GM12874 (cell line): ENCODE measurements around the gene FTSJ1.

Source experiments
- TF ChIP-seq, protein P1 (sequence below): IDR thresholded peaks from 2 replicates; pipeline ENCODE4 v1.5.1; 2011; ENCODE audit warnings: low read depth, mild to moderate bottlenecking, control low read depth, low read length, moderate library complexity; ENCODE audit not compliant: insufficient read depth

FTSJ1 gene

DNA sequence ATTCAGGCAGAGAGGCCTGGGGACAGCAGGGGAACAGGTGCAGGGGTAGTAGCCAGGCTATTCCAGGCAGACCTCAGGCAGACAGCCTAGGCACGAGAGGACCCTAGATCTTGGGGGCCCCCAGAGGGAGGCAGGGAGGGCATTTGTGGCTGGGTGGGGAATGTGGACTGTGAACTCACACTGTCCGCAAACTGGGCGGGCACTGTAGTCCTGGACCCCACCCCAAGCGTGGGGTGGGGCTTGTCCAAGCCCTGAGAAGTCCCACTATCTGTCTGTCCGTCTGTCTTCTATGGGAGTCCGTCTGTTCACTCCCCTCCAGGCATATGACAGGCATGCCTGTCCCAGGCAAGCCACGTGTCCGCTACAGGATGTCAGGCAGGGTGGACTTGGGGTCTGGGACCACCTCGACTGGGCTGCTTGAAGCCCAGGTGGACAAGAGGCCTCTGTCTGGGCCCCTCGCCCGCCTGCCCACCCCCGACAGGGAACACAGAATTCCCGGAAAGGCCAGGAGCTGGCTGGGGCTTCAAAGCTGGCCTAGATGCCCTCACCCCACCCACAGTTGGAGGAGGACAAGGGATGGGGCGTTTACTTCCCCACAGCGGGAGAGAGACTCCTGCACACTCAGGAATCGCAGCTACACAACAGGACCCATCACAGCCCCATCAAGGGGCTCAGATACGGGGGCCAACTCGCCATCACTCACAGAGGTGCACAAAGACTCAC is 5.7 kb upstream of the FTSJ1 start, which contains the start of gene SLC38A5:
Gene SLC38A5 (minus strand): TSS at position 151 of the 723 bp plus-strand sequence. CDS start 2,336 bp downstream, outside the sequence.
- TF ChIP-seq, protein P1, sequence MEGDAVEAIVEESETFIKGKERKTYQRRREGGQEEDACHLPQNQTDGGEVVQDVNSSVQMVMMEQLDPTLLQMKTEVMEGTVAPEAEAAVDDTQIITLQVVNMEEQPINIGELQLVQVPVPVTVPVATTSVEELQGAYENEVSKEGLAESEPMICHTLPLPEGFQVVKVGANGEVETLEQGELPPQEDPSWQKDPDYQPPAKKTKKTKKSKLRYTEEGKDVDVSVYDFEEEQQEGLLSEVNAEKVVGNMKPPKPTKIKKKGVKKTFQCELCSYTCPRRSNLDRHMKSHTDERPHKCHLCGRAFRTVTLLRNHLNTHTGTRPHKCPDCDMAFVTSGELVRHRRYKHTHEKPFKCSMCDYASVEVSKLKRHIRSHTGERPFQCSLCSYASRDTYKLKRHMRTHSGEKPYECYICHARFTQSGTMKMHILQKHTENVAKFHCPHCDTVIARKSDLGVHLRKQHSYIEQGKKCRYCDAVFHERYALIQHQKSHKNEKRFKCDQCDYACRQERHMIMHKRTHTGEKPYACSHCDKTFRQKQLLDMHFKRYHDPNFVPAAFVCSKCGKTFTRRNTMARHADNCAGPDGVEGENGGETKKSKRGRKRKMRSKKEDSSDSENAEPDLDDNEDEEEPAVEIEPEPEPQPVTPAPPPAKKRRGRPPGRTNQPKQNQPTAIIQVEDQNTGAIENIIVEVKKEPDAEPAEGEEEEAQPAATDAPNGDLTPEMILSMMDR = no peak

DNA sequence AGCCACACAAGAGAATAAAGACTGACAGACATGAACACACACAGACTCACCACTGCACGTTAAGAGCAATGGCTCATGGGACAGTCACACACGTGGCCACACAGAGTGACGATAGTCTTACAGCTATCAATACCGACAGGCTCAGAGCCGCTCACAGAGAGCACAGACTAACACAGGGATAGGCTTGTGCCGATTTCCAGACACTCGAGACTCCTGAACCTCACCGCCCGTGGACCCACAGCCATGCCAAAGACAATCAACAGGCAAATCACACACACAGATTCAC is 5.2 kb upstream of the FTSJ1 start:
- TF ChIP-seq, protein P1 = no peak

DNA sequence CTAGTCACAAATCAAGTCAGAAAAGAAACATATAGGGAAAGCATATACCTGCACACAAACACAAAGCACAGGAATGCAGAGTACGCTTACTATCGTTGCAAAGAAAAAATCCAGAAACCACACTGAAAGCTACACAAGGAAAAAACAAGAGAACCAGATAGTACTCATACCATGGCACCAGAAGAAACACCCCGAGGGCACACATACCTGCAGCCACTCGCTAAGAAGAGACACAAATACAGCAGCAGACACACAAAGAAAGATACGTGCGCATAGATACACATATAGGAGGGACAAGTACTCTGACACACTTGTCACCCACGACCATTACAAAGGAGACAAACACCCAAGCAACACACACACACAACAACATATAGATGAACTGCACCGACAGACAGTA is 4.5 kb upstream of the FTSJ1 start:
- TF ChIP-seq, protein P1 = no peak

DNA sequence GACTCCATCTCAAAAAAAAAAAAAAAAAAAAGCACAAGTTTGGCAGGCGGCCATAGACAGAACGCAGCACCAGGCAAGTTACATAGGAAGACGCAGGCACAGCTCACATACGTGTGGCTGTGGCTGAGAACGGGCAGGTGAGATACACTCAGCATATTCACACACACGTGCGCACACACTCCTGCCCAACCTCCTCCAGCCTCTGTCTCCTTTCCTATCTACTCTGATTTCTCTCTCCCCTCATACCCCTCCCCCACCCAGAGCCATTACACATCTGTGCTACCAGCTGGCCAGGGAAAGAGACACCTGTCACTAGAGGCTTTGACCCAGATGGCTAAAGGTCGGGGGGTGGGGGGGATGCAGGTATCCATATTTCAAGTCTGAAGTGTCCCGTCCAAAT is 3.8 kb upstream of the FTSJ1 start:
- TF ChIP-seq, protein P1 = no peak

DNA sequence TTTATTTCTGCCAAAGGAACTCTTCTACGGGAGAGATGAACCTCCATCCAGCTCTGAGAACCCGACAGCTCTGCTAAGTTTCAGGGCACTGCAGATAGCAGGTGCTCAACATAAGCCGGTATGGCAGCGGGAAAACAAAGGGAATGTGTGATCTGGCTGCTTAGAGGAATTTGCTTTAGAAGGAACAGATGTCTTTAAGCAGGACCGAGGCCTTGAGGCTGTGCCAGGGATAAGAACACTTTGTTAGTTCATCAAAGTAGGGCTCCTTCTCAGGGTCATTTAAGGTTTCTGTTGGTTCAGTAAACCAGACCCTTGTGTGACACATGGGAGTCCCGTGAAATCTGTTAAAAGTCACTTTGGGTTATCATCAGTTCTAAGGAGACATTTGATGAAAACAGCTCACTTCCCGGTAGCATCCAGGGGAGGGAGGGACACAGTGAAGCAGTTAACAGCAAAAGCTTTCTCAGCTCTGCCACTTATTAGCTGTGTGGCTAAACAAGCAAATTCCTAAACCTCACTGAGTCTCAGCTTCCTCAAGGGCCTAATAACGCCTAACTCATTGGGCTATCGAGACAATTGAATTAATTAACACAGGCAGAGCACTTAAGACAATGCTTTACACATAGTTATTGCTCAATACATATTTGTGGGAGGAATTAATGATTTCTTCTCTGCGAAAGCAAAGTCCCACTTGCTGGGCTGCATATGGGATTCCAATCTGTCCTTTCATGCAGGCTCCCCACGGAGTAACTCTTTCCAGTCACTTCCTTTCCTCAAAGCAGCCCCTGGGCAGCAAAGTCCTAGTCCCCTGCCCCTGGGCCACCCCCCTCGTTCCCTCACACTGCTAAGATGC is 2.9 kb upstream of the FTSJ1 start:
- TF ChIP-seq, protein P1 = no peak

DNA sequence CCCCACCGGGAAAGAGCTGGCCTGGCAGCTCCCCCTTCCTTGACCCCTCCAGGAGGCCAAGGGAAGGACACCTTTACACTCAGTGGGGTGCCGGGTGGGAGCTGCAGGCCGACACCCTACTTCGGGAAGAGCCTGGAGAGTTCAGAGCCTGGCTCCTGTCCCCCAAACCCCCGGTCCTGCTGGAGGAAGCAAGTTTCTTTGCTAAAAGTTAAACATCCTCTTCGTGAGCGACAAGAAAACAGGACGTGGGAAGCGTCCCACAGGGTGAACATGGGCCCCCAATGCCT is 2.4 kb upstream of the FTSJ1 start:
- TF ChIP-seq, protein P1 = no peak

DNA sequence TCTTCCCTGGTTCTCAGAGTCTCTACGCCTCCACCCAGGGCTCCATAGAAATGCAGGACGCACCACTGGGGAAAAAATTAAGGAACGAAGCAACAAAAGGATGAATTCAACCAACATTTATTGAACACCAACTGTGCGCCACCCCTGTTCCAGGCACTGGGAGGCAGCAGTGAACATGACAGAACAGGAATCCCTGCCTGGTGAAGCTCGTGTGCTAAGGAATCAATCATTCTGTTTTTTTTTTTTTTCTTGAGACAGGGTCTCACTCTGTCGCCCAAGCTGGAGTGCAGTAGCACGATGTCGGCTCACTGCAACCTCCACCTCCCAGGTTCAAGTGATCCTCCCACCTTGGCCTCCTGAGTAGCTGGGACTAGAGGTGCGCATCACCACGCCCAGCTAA is 1.9 kb upstream of the FTSJ1 start:
- TF ChIP-seq, protein P1 = peak; percentile 14; the same call in 1 of the 2 replicates
